ENCODE results near the gene TPM3.

GRCh38 chr1:154171223-154171583 lies 20.7 kb downstream of the TPM3 start:
- no peak for TF ChIP-seq MAFK (IDR thresholded peaks at IDR 0.05; ENCODE audit: low read length)
- no peak for TF ChIP-seq MLLT1 (IDR thresholded peaks at IDR 0.05)

Data from K562 (cell line).